HK-2 (cell line): ENCODE data around the gene CSNK1A1.
"Not testable (repeated sequence)": the region's sequence is repeated elsewhere in the genome, so short reads cannot be mapped to it uniquely, and the experiment has no call there.

Experiments
- DNase-seq: peaks from one replicate; pipeline ENCODE4 v3.0.0-alpha.2; 2018; ENCODE audit not compliant: unreplicated experiment

CSNK1A1 gene

GRCh38 chr5:149529463-149529862 lies 21.8 kb downstream of the CSNK1A1 start:
- no peak for DNase-seq

DNA sequence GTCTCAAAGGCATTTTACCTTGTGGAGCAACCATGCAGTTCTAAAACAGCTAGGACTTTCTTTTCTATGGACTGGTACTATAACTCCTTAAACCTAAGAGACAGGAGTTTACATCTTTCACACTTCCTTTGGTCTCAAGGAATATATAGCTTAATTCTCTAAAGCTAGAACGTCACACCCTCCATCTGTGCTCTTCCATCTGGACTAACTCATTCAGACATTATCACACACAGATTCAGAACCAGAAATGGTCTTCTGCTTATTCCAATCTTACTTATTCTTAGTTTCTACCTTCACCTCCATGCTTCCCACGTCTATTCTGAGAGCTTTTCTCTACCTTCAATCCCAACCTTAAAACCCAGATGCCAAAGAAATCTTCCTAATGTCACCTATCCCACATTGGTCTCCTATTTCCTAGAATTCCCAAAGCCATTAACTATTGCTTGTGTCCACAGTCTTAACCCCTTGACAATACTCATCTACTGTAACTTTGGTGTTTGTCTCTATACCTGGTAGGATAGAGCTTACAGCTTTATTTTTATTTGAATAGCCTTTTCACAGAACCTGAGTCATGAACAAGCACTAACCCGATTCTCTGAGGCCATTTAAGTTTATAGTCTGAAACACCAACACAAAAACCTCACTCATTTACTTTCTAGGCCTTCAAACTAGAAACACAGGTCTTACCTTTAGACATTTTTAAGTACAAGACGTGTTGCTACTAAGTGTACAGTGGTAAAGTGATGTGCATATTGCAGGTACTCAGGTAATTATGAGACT lies 22.8 kb downstream of the CSNK1A1 start:
- DNase-seq: no peak

DNA sequence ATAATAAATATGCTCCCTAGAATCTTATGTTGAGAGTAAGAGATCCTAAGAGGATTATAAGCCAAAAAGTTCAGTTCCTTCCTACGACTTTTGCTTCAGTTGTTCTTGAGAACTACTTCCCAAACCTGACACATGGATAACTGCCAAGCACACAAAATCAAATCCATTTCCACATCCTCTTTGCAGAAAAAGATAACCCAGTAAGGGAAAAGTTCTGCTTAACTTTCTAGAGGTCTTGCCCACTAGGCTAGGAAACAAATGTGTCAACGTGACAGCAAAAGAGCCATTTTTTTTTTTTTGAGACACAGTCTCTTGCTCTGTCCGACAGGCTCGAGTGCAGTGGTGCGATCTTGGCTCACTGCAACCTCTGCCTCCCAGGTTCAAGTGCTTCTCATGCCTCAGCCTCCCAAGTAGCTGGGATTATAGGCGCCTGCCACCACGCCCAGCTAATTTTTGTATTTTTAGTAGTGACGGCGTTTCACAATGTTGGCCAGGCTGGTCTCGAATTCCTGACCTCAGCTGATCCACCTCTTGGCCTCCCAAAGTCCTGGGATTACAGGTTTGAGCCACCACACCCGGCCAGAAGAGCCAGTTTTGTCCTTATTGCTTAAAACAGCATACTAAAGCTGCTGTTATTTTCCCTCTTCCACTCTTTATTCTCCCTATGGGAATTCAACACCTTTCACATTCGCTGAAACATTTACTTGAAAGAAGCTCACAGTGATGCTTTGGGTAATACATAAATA lies 24.2 kb downstream of the CSNK1A1 start:
- no peak for DNase-seq

GRCh38 chr5:149521739-149522685 lies 29.2 kb downstream of the CSNK1A1 start:
- DNase-seq: no peak

DNA sequence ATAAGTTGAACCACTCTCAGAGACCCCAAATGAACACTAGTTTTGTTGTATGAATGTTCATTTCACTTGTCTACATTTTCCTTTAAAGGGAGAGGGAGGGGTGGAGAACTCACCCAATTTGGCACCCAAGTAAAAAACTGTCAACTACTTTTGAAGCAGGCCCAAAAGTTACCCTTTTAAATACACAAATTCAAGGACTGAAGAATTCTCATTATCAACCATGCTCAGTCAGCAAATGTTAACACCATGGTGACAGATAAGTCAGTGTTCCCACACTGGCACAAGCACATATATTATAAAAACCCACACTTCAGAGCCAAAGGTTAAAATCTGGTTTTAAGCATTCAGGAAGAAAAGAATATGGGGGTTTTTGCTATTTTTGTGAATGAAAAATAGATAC lies 31.6 kb downstream of the CSNK1A1 start:
- DNase-seq: no peak

DNA sequence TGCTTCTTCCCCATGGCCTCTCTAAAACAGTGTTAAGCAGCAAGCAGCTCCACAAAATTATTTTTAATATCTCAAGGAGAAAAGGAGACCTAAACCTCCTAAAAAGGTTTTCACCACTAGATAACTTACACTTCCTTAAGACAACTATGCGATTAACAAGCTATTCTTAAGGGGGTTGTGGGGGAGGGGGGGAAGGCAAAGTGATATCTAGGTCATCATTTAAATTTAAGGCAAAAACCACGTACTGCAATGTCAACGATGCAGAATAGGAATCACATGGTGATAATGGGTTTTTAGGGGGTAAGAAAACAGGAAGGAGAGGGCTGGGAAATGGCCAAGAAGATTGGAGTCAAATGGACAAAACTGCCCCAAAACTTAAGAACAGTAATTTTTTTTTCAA lies 32.6 kb downstream of the CSNK1A1 start:
- no peak for DNase-seq

- DNase-seq: no peak
Measured at GRCh38 chr5:149517461-149518122, 33.6 kb downstream of the CSNK1A1 start.

DNA sequence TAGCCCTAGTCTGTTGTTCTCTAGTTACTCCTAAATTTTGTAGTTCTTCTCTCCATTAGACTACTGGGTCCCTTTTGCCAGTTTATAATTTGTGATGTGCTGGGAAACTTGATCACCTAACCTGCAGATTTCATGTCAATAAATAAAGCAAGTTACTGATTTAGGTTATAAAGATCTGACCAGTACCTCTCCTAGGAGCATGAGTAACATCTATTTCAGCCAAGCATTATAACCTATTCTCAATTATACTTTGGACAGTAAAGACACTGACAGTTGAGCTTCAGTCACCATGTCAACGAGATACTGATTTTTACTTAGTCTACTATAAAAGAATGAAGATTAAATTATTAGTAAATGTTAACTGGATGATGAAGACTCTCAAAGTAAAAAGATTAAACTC lies 36.7 kb downstream of the CSNK1A1 start:
- no peak for DNase-seq

- DNase-seq: not testable (repeated sequence)
Measured at GRCh38 chr5:149513372-149513947, 37.8 kb downstream of the CSNK1A1 start.

DNA sequence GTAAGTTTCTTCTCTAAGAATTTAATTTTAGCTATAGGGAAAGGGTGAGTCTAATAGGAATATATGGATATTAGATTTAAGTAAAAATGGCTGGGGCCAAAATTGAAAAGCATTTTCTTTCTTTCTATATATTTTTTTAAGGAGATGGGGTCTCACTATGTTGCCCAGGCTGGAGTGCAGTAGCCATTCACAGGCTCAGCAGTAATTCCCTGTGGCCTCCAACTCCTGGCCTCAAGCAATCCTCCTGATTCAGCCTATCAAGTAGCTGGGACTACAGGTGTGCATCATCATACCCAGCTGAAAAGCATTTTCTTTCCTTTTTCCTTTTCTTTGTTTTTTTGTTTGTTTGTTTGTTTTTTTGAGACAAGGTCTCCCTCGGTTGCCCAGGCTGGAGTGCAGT lies 41.1 kb downstream of the CSNK1A1 start:
- no peak for DNase-seq

DNA sequence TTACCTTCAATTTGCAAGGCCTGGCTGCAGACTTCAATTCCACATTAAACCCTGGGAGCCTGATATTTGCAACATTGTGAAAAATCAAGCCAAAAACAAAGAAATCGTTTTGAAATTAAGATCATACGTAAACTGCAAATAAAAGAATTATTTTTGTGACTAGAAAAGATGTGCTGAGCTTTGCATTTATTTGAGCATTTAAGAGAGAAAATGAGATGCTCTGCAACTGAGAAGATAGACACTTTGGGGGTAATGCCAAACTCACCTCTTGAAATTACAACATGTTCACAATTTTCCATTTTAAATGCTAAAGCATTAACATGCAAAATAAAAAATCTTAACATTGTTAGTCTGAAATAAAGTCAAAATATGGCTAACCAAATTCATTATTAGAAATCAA lies 46.6 kb downstream of the CSNK1A1 start:
- no peak for DNase-seq

DNA sequence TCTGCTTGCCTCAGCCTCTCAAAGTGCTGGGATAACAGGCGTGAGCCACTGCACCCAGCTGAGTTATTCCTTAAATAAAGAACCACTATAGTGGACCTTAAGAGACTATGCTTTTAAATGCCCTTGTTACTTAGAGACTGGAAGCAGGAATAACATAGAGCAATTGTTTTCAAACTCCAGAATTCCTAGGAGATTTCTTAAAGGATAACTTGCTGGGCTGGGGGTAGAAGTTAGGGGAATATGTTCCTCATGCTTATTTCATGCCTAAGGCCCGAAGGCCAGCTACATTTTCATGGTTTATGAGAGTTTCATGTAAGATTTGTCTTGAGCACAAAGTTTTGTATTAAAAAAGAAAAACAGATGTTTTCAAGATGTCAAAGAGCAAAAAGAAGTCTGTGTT lies 48.2 kb downstream of the CSNK1A1 start:
- no peak for DNase-seq

DNA sequence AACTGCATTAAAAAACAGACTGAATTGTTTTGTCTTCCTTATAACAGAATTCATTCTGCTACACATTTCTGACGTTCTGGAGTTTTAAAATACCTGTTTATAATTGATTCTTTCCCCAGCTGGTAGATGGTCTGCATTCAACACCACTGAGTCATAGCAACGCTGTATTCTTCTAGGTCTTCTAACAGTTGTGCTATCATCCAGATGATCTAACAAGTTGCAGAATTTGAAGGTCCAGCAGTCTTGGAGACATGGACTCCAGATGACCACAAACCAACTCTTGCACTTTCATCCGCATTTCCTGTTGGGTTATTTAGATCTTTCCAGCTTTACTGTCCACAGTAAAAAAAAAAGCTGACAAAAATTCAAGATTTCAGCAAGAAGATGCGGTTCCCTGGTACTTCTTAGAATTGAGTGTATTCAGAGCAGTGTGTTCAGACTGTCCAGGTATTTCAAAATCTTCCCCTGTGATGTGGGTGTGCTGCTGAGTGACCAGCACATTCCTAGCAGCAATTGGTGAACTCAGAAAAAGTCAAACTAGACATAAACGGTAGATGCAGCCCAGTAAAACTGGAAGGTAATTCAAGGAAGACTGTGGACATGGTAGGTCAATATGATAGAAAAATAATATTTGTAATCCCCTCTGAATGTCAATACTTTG lies 50.2 kb downstream of the CSNK1A1 start:
- DNase-seq: no peak

- no peak for DNase-seq
Measured at GRCh38 chr5:149498724-149499336, 52.4 kb downstream of the CSNK1A1 start.

- DNase-seq: no peak
Measured at GRCh38 chr5:149497357-149497756, 53.9 kb downstream of the CSNK1A1 start.

- DNase-seq: no peak
Measured at GRCh38 chr5:149496917-149497316, 54.3 kb downstream of the CSNK1A1 start.

DNA sequence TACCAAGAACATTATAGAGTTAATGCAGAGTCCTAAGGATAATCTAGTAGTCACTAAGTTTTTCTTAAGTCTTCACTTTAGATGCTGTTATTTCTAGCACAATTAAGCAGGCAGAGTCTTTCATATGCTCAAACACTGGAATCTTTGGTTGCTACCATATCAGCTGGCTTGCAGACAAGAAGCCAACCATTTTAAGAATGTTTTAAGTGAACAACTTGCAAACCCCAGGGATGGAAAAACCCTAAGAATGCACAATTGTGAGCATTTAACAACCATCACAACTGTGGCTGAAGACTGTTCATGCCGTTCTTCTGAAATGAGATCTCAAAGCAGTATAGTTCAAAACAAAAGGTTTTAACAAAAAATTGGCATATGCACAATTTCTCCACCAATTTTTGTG lies 55.1 kb downstream of the CSNK1A1 start:
- DNase-seq: no peak

DNA sequence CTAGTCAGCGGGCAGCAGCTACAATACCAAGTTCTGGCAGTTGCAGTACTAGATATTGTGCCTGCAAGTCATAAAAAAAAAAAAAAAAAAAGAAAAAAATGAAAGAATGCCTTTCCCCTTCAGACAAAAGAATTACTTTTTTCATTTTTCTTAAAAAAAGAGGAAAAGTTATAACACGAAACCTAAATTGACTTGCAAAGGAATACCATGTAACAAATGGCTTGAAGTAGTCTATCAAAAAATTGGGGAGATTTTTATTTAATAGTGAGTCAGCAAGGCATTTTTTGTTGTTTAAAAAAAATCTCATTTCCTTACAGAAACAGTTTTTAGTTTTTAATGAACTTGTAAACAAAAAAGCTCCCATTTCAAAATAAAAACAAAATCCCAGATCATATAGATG lies 55.6 kb downstream of the CSNK1A1 start:
- no peak for DNase-seq

DNA sequence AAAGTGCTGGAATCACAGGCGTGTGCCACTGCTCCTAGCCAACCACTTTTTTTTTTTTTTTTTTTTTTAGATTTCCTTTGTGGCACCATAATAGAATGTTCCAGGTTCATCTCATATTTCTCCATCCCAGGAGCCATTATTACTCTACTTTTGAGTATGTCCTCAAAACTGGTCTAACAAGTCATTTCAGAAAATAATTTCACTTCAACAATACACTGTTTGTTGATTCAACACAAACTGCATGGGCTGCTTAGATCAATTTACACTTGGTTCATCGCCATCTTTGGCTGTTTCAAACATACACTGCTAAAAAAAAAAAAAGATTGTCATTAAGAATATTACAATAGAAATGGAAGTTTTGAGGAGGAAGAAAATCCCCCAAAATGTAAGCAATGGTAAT lies 57.9 kb downstream of the CSNK1A1 start:
- DNase-seq: no peak

DNA sequence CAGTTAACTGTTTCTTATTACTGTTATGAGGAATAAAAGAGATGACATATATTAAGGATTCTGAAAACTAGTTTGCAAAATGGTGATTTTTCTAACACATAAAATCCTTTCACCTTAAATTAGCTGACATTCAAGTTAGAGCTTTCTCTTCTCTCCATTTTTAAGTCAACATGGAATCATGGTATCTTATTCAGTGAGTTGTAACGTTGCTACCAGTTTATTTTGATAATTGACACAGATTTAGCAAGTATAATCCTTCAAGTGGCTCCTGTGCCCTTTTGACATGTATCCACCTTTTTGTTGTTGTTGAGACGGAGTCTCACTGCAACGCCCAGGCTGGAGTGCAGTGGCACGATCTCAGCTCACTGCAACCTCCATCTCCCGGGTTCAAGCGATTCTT lies 58.5 kb downstream of the CSNK1A1 start:
- no peak for DNase-seq
